C4-2B (cell line): ENCODE data around the gene UGT1A10.

Source experiments
- ZFX ChIP-seq: fragments of 450-650 bp; IDR thresholded peaks from 2 replicates; pipeline ENCODE4 v1.6.1; 2017
- TF ChIP-seq, protein P1 (sequence below): fragments of 450-650 bp; conservative IDR thresholded peaks from 2 replicates; pipeline ENCODE4 v1.5.1; 2017; ENCODE audit warnings: mild to moderate bottlenecking

DNA sequence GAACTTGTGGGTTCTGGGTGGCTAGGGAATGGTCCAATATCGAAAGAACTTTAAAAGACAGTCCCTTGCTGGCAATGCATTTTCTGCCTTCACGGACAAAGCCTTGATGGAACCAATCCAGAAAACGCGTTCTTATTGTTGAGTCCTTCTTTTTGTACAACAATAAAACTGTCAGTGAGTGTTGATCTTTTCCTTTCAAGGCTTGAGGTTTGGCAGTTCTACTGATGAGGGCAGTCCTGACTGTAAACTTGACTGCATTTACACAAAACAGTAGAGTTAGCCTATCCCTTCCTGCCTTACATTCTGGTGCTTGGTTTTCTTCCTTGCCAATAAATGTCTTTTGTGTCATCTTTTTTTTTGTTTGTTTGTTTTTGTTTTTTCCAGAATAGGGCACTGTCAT is 42.9 kb downstream of the UGT1A10 start:
- TF ChIP-seq, protein P1, sequence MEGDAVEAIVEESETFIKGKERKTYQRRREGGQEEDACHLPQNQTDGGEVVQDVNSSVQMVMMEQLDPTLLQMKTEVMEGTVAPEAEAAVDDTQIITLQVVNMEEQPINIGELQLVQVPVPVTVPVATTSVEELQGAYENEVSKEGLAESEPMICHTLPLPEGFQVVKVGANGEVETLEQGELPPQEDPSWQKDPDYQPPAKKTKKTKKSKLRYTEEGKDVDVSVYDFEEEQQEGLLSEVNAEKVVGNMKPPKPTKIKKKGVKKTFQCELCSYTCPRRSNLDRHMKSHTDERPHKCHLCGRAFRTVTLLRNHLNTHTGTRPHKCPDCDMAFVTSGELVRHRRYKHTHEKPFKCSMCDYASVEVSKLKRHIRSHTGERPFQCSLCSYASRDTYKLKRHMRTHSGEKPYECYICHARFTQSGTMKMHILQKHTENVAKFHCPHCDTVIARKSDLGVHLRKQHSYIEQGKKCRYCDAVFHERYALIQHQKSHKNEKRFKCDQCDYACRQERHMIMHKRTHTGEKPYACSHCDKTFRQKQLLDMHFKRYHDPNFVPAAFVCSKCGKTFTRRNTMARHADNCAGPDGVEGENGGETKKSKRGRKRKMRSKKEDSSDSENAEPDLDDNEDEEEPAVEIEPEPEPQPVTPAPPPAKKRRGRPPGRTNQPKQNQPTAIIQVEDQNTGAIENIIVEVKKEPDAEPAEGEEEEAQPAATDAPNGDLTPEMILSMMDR: no peak
- no peak for TF ChIP-seq ZFX
